Measurements from ENCODE around the gene FAM135A.

DNA sequence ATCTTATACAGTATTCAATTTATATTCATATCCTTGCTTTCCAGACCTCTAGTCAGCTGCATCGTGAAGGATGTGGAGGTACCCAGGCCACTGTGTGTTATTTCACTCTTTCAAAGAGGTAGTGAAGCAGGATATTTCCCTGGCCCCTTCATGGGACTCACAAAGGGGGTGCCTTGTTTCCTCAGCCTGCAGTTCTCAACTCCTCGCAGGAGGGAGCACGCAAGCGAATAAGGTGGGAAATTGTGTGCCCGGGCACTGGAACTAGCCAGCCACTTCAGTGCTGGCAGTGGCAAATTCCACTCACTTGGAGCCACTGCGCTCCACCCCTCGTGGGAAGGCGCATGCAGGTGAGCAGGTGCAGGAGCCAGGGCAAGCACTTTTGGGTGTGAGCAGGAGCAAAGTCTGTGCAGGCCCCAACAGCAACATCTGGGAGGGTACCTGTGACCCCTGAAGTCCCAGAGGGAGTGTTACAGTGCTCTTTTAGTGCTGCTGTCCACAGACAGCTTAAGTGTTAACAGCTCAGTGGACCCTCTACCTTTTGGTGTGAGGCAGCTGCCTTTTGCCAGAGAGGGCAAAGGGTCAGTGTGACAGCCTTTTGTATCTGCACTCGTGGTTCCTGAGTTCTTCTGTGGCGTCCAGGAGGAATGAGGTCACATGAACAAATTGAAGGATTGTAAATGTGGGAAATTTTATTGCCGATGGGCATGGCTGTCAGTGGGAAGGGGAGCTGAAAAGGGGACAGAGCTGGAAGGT lies 49.4 kb upstream of the FAM135A start:
- TF ChIP-seq, protein P1, sequence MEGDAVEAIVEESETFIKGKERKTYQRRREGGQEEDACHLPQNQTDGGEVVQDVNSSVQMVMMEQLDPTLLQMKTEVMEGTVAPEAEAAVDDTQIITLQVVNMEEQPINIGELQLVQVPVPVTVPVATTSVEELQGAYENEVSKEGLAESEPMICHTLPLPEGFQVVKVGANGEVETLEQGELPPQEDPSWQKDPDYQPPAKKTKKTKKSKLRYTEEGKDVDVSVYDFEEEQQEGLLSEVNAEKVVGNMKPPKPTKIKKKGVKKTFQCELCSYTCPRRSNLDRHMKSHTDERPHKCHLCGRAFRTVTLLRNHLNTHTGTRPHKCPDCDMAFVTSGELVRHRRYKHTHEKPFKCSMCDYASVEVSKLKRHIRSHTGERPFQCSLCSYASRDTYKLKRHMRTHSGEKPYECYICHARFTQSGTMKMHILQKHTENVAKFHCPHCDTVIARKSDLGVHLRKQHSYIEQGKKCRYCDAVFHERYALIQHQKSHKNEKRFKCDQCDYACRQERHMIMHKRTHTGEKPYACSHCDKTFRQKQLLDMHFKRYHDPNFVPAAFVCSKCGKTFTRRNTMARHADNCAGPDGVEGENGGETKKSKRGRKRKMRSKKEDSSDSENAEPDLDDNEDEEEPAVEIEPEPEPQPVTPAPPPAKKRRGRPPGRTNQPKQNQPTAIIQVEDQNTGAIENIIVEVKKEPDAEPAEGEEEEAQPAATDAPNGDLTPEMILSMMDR (IDR thresholded peaks at IDR 0.05), result no peak
- no peak for TF ChIP-seq KDM1A (IDR thresholded peaks at IDR 0.05; ENCODE audit: low read depth)
- TF ChIP-seq CBX8 (IDR thresholded peaks at IDR 0.05), result no peak
- no peak for TF ChIP-seq FOXS1 (CRISPR knock-in tag; IDR thresholded peaks at IDR 0.05)
- no peak for TF ChIP-seq MAZ (IDR thresholded peaks at IDR 0.05; ENCODE audit: borderline replicate concordance, low read depth, low read length)
- TF ChIP-seq, protein P2, sequence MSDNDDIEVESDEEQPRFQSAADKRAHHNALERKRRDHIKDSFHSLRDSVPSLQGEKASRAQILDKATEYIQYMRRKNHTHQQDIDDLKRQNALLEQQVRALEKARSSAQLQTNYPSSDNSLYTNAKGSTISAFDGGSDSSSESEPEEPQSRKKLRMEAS (IDR thresholded peaks at IDR 0.05), result no peak
- no peak for TF ChIP-seq TP53 (CRISPR knock-in tag; IDR thresholded peaks at IDR 0.05)
- TF ChIP-seq SREBF2 (IDR thresholded peaks at IDR 0.05), result no peak
- no peak for TF ChIP-seq RAD21 (conservative IDR thresholded peaks at IDR 0.05 in 1 of 2, IDR thresholded peaks at IDR 0.05 in 1 of 2)
- no peak for TF ChIP-seq POLR2AphosphoS2 (conservative IDR thresholded peaks at IDR 0.05; ENCODE audit: low read length)
- TF ChIP-seq NR3C1 (IDR thresholded peaks at IDR 0.05), result no peak
